RWPE2 (cell line): ENCODE measurements around the gene RFK.

ENCODE experiments used
- ATAC-seq: fragments of 200-7000 bp; cut with Tn5 transposase; 3 replicates; pipeline ENCODE4 v1.9.1; 2021; ENCODE audit warnings: low read depth
- DNase-seq: peaks from one replicate; pipeline ENCODE4 v3.0.0-alpha.2; 2020; ENCODE audit warnings: low spot score
- H3K27ac ChIP-seq: fragments of 450-650 bp; 2 replicates; pipeline ENCODE4 v1.5.1; 2017; ENCODE audit warnings: mild to moderate bottlenecking; ENCODE audit not compliant: poor library complexity, severe bottlenecking
- H3K27me3 ChIP-seq: fragments of 250-450 bp; sonication (Bioruptor Pico); 2 replicates; pipeline ENCODE4 v1.5.1; 2021; ENCODE audit warnings: mild to moderate bottlenecking, moderate library complexity; ENCODE audit not compliant: insufficient read depth, poor library complexity, severe bottlenecking
- H3K36me3 ChIP-seq: fragments of 250-450 bp; sonication (Bioruptor Pico); 2 replicates; pipeline ENCODE4 v1.5.1; 2020; ENCODE audit warnings: low read depth, mild to moderate bottlenecking, moderate library complexity
- H3K4me1 ChIP-seq: fragments of 250-450 bp; sonication (Bioruptor Pico); 2 replicates; pipeline ENCODE4 v1.5.1; 2021; ENCODE audit warnings: mild to moderate bottlenecking, moderate library complexity; ENCODE audit not compliant: insufficient read depth, poor library complexity, severe bottlenecking
- H3K4me3 ChIP-seq: fragments of 250-450 bp; sonication (Bioruptor Pico); 2 replicates; pipeline ENCODE4 v1.5.1; 2021; ENCODE audit warnings: mild to moderate bottlenecking, moderate library complexity; ENCODE audit not compliant: severe bottlenecking
- H3K9me3 ChIP-seq: fragments of 250-450 bp; sonication (Bioruptor Pico); 2 replicates; pipeline ENCODE4 v1.5.1; 2021; ENCODE audit warnings: mild to moderate bottlenecking, moderate library complexity; ENCODE audit not compliant: severe bottlenecking
- CTCF ChIP-seq: fragments of 450-650 bp; IDR thresholded peaks from one replicate; pipeline ENCODE4 v1.5.1; 2017; ENCODE audit warnings: mild to moderate bottlenecking, moderate library complexity; ENCODE audit not compliant: poor library complexity, severe bottlenecking

RFK gene

GRCh38 chr9:76341616-76342015, 52.6 kb downstream of the RFK start:
- no peaks in the 10 kb centered on the region for H3K36me3 ChIP-seq
- H3K27ac ChIP-seq = no peak overlapping the region
- no peaks in the 10 kb centered on the region for H3K4me1 ChIP-seq
- ATAC-seq (no peak), DNase-seq (no peak)
- H3K4me3 ChIP-seq = no peak overlapping the region
- TF ChIP-seq CTCF = no peak
- H3K27me3 ChIP-seq = no peaks in the 10 kb centered on the region
- H3K9me3 ChIP-seq = no peaks in the 10 kb centered on the region

- H3K4me1 ChIP-seq = no peaks in the 10 kb centered on the region
- no peaks in the 10 kb centered on the region for H3K27me3 ChIP-seq
- H3K9me3 ChIP-seq = no peaks in the 10 kb centered on the region
- H3K4me3 ChIP-seq = no peak overlapping the region
- ATAC-seq = no peak
- DNase-seq = no peak
- no peak overlapping the region for H3K27ac ChIP-seq
- H3K36me3 ChIP-seq = no peaks in the 10 kb centered on the region
- no peak for TF ChIP-seq CTCF
These were observed 55.8 kb downstream of the RFK start for GRCh38 chr9:76338418-76338817.

- no peaks in the 10 kb centered on the region for H3K36me3 ChIP-seq
- no peaks in the 10 kb centered on the region for H3K9me3 ChIP-seq
- no peak for ATAC-seq
- H3K27me3 ChIP-seq = no peaks in the 10 kb centered on the region
- H3K4me1 ChIP-seq = no peaks in the 10 kb centered on the region
- no peak overlapping the region for H3K4me3 ChIP-seq
- no peak for TF ChIP-seq CTCF
- no peak for DNase-seq
- no peak overlapping the region for H3K27ac ChIP-seq
These were observed 58.2 kb downstream of the RFK start for GRCh38 chr9:76336027-76336426.
